ENCODE measurements around the gene TTC28.

The TTC28 gene

GRCh38 chr22:28001171-28001835 is 678.3 kb downstream of the TTC28 start:
- no peak for DNase-seq (ENCODE audit: low read depth)

GRCh38 chr22:28000361-28000760 is 679.3 kb downstream of the TTC28 start:
- no peak for DNase-seq (ENCODE audit: low read depth)

GRCh38 chr22:27999876-28000275 is 679.8 kb downstream of the TTC28 start:
- DNase-seq (ENCODE audit: low read depth): no peak

- no peak for DNase-seq (ENCODE audit: low read depth)
Measured at GRCh38 chr22:27998511-27999410, 680.9 kb downstream of the TTC28 start.

GRCh38 chr22:27997538-27997937 is 682.1 kb downstream of the TTC28 start:
- no peak for DNase-seq (ENCODE audit: low read depth)

GRCh38 chr22:27996981-27997380 is 682.7 kb downstream of the TTC28 start:
- DNase-seq (ENCODE audit: low read depth): no peak

- DNase-seq (ENCODE audit: low read depth): no peak
Measured at GRCh38 chr22:27996529-27996925, 683.1 kb downstream of the TTC28 start.

GRCh38 chr22:27995801-27996528 is 683.7 kb downstream of the TTC28 start:
- DNase-seq (ENCODE audit: low read depth): no peak

- DNase-seq (ENCODE audit: low read depth): no peak
Measured at GRCh38 chr22:27994481-27995331, 684.9 kb downstream of the TTC28 start.

GRCh38 chr22:27993774-27994350 is 685.8 kb downstream of the TTC28 start:
- no peak for DNase-seq (ENCODE audit: low read depth)

GRCh38 chr22:27993201-27993635 is 686.4 kb downstream of the TTC28 start:
- DNase-seq (ENCODE audit: low read depth): no peak

- DNase-seq (ENCODE audit: low read depth): no peak
Measured at GRCh38 chr22:27992294-27993165, 687.1 kb downstream of the TTC28 start.

GRCh38 chr22:27991586-27992293 is 687.9 kb downstream of the TTC28 start:
- no peak for DNase-seq (ENCODE audit: low read depth)

- no peak for DNase-seq (ENCODE audit: low read depth)
Measured at GRCh38 chr22:27990879-27991278, 688.8 kb downstream of the TTC28 start.

- no peak for DNase-seq (ENCODE audit: low read depth)
Measured at GRCh38 chr22:27990451-27990840, 689.2 kb downstream of the TTC28 start.

GRCh38 chr22:27989758-27990450 is 689.7 kb downstream of the TTC28 start:
- DNase-seq (ENCODE audit: low read depth): no peak

- DNase-seq (ENCODE audit: low read depth): no peak
Measured at GRCh38 chr22:27988704-27989103, 690.9 kb downstream of the TTC28 start.

GRCh38 chr22:27987557-27987956 is 692.1 kb downstream of the TTC28 start:
- no peak for DNase-seq (ENCODE audit: low read depth)

- DNase-seq (ENCODE audit: low read depth): no peak
Measured at GRCh38 chr22:27986937-27987336, 692.7 kb downstream of the TTC28 start.
